ENCODE data around the gene RAB7A. TPM values are rescaled to one million over a fixed set of nuclear protein-coding genes. Genes with fewer than 3 reads are reported as not detected.
"Not testable (repeated sequence)": the region's sequence is repeated elsewhere in the genome, so short reads cannot be mapped to it uniquely, and the experiment has no call there.

The RAB7A gene
- total RNA-seq, 1 experiment from 2014 or later: 284 TPM

DNA sequence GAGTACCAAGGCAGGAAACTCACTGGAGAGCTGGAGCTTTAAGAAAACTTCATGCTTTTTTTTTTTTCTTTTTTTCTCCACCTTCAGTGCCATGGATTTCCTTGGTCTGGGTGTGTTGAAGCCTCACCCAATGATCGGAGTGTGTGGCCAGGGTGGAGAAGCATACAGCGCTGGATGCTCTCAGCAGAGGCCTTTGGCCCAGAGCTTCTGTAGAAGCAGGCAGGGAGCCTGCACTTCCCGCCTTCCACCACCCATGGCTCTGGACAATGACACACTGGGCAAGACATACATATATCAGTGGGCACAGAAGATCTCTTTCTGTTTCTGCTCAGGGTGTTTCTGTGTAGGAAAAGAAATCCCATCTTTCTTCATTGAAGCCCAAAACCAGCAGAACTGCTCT is 97.6 kb downstream of the RAB7A start:
- POLR2A ChIA-PET: no interaction called here
- intact Hi-C loops (cut with micrococcal nuclease; ENCODE audit: unreplicated experiment): no loop called here
- H3K27ac Mint-ChIP-seq (ENCODE audit: unreplicated experiment): no peak overlapping the region
- Histone ChIP-seq H3K4me3 (ENCODE audit: low read depth, low read length) (no peak overlapping the region), H3K9me3 (no peaks in the 10 kb centered on the region), H3K27me3 (replicated peaks; ENCODE audit: control insufficient read depth, insufficient read depth, low read length) (no peaks in the 10 kb centered on the region), H3K4me1 (peaks cover 10% of the 10 kb centered on the region), H3K36me3 (ENCODE audit: control insufficient read depth, insufficient read depth, low read length) (peaks cover 3% of the 10 kb centered on the region)
- no peak overlapping the region for H3K4me3 Mint-ChIP-seq (ENCODE audit: unreplicated experiment)
- peaks cover 36% of the 10 kb centered on the region for H3K36me3 Mint-ChIP-seq (ENCODE audit: insufficient read depth, unreplicated experiment)
- TF ChIP-seq, protein P1, sequence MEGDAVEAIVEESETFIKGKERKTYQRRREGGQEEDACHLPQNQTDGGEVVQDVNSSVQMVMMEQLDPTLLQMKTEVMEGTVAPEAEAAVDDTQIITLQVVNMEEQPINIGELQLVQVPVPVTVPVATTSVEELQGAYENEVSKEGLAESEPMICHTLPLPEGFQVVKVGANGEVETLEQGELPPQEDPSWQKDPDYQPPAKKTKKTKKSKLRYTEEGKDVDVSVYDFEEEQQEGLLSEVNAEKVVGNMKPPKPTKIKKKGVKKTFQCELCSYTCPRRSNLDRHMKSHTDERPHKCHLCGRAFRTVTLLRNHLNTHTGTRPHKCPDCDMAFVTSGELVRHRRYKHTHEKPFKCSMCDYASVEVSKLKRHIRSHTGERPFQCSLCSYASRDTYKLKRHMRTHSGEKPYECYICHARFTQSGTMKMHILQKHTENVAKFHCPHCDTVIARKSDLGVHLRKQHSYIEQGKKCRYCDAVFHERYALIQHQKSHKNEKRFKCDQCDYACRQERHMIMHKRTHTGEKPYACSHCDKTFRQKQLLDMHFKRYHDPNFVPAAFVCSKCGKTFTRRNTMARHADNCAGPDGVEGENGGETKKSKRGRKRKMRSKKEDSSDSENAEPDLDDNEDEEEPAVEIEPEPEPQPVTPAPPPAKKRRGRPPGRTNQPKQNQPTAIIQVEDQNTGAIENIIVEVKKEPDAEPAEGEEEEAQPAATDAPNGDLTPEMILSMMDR (IDR thresholded peaks at IDR 0.05; ENCODE audit: insufficient read depth in 1 of 2, low read depth in 1 of 2, low read length in 1 of 2, severe bottlenecking in 1 of 2, unreplicated experiment in 1 of 2): no peak
- no peaks in the 10 kb centered on the region for H3K9me3 Mint-ChIP-seq (ENCODE audit: unreplicated experiment)
- BruUV-seq (replicated peaks): no TSS peak
- H3K4me1 Mint-ChIP-seq (ENCODE audit: low read depth, unreplicated experiment): no peaks in the 10 kb centered on the region
- H3K27me3 Mint-ChIP-seq (ENCODE audit: insufficient read depth, unreplicated experiment): no peaks in the 10 kb centered on the region
- CTCF ChIA-PET: interaction anchor here (0.5 kb wide), 1 partner anchor 104 kb away, joined by 3 read pairs; no protein-coding TSS in a partner anchor
- no peak for DNase-seq

DNA sequence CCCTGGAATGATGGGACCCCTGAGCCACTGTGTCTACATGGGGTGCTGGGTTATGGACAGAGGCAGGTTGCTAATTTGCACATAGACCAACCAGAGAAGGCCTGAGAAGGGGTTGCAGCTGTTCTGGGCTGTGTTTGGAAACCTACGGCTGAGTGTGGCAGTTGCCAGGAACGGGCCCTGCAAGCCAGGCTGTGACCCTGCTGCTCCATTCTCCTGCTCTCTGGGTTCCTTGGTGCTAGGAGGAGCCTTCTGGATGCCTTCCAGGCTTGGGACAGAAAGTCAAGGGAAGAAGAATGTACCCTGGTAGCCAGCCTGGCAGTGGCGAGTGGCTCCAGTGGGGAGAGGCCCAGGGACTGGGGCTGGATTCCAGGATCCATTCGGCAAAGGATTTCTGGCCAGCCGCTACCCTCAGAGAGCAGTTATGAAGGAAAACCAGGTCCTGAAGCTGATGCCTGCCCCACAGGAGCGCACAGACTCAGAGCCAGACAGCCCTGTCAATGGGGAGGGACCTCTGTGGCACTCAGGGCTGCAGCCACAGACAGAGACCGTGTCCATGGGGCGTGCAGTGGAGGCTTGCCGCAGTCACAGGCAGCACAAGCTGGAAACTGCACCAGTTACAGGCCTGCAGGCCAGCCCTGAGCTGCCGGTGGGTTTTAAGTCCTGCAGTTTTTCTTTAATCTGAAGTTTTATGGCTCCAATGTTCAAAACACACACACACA is 98.3 kb downstream of the RAB7A start:
- Histone ChIP-seq H3K27me3 (replicated peaks; ENCODE audit: control insufficient read depth, insufficient read depth, low read length) (no peaks in the 10 kb centered on the region), H3K4me3 (ENCODE audit: low read depth, low read length) (no peak overlapping the region), H3K36me3 (ENCODE audit: control insufficient read depth, insufficient read depth, low read length) (no peaks in the 10 kb centered on the region), H3K9me3 (no peaks in the 10 kb centered on the region), H3K4me1 (peaks cover 14% of the 10 kb centered on the region)
- Mint-ChIP-seq H3K9me3 (ENCODE audit: unreplicated experiment) (no peaks in the 10 kb centered on the region), H3K27me3 (ENCODE audit: insufficient read depth, unreplicated experiment) (no peaks in the 10 kb centered on the region), H3K36me3 (ENCODE audit: insufficient read depth, unreplicated experiment) (peaks cover 29% of the 10 kb centered on the region), H3K4me1 (ENCODE audit: low read depth, unreplicated experiment) (no peaks in the 10 kb centered on the region), H3K27ac (ENCODE audit: unreplicated experiment) (no peak overlapping the region), H3K4me3 (ENCODE audit: unreplicated experiment) (no peak overlapping the region)
- POLR2A ChIA-PET: no interaction called here
- no TSS peak for BruUV-seq (replicated peaks)
- CTCF ChIA-PET: no interaction called here
- DNase-seq: no peak
- TF ChIP-seq, protein P1 (IDR thresholded peaks at IDR 0.05; ENCODE audit: insufficient read depth in 1 of 2, low read depth in 1 of 2, low read length in 1 of 2, severe bottlenecking in 1 of 2, unreplicated experiment in 1 of 2): no peak
- intact Hi-C loops (cut with micrococcal nuclease; ENCODE audit: unreplicated experiment): no loop called here

DNA sequence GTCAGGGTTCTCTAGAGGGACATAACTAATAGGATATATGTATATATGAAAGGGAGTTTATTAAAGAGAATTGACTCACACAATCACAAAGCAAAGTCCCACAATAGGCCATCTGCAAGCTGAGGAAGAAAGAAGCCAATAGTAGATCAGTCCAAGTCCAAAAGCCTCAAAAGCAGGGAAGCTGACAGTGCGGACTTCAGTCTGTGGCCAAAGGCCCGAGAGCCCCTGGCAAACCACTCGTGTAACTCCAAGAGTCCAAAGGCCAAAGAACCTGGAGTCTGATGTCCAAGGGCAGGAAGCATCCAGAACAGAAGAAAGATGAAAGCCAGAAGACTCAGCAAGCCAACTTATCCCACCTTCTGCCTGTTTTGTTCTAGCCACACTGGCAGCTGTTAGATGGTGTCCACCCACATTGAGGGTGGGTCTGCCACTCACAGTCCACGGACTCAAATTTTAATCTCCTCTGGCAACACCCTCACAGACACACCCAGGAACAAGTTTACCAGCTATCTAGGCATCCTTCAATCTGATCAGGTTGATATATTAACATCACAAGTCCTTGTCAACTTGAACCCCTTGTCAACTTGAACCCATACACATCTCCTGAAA is 99.2 kb downstream of the RAB7A start:
- Histone ChIP-seq H3K4me1 (peaks cover 21% of the 10 kb centered on the region), H3K27me3 (replicated peaks; ENCODE audit: control insufficient read depth, insufficient read depth, low read length) (no peaks in the 10 kb centered on the region), H3K36me3 (ENCODE audit: control insufficient read depth, insufficient read depth, low read length) (no peaks in the 10 kb centered on the region), H3K4me3 (ENCODE audit: low read depth, low read length) (no peak overlapping the region), H3K9me3 (no peaks in the 10 kb centered on the region)
- Mint-ChIP-seq H3K36me3 (ENCODE audit: insufficient read depth, unreplicated experiment) (peaks cover 20% of the 10 kb centered on the region), H3K4me1 (ENCODE audit: low read depth, unreplicated experiment) (no peaks in the 10 kb centered on the region), H3K27ac (ENCODE audit: unreplicated experiment) (no peak overlapping the region), H3K4me3 (ENCODE audit: unreplicated experiment) (no peak overlapping the region), H3K27me3 (ENCODE audit: insufficient read depth, unreplicated experiment) (no peaks in the 10 kb centered on the region), H3K9me3 (ENCODE audit: unreplicated experiment) (no peaks in the 10 kb centered on the region)
- POLR2A ChIA-PET: no interaction called here
- CTCF ChIA-PET: no interaction called here
- intact Hi-C loops (cut with micrococcal nuclease; ENCODE audit: unreplicated experiment): no loop called here
- no TSS peak for BruUV-seq (replicated peaks)
- no peak for DNase-seq
- TF ChIP-seq, protein P1 (IDR thresholded peaks at IDR 0.05; ENCODE audit: insufficient read depth in 1 of 2, low read depth in 1 of 2, low read length in 1 of 2, severe bottlenecking in 1 of 2, unreplicated experiment in 1 of 2): no peak

DNA sequence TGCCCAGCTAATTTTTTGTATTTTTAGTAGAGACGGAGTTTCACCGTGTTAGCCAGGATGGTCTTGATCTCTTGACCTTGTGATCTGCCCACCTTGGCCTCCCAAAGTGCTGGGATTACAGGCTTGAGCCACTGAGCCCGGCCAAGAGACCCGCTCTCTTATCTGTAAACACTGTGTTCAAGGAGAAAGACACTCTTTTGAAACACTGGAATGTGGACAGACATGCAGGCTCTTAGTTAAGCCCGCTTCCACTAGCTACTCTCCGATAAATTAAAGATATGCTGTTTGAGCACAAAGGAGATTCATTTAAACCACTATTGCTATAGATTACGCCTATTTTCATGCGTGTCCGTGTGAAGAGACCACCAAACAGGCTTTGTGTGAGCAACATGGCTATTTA is 103.1 kb downstream of the RAB7A start:
- intact Hi-C loops (cut with micrococcal nuclease; ENCODE audit: unreplicated experiment); DNase-seq; H3K4me3 Mint-ChIP-seq (ENCODE audit: unreplicated experiment); H3K4me1 Mint-ChIP-seq (ENCODE audit: low read depth, unreplicated experiment); H3K27me3 ChIP-seq (replicated peaks; ENCODE audit: control insufficient read depth, insufficient read depth, low read length); H3K27ac Mint-ChIP-seq (ENCODE audit: unreplicated experiment); H3K9me3 ChIP-seq; H3K4me3 ChIP-seq (ENCODE audit: low read depth, low read length); H3K27me3 Mint-ChIP-seq (ENCODE audit: insufficient read depth, unreplicated experiment); POLR2A ChIA-PET; H3K36me3 ChIP-seq (ENCODE audit: control insufficient read depth, insufficient read depth, low read length); H3K9me3 Mint-ChIP-seq (ENCODE audit: unreplicated experiment); BruUV-seq (replicated peaks): not testable (repeated sequence)
- peaks cover 26% of the 10 kb centered on the region for H3K4me1 ChIP-seq
- H3K36me3 Mint-ChIP-seq (ENCODE audit: insufficient read depth, unreplicated experiment): peaks cover 14% of the 10 kb centered on the region
- CTCF ChIA-PET: interaction anchor here (0.7 kb wide), 1 partner anchor 18 kb away, joined by 10 read pairs; no protein-coding TSS in a partner anchor

Measured in Caco-2 (cell line).